ENCODE data around the gene C1QTNF8.
"Not testable (repeated sequence)": the region's sequence is repeated elsewhere in the genome, so short reads cannot be mapped to it uniquely, and the experiment has no call there.

C1QTNF8 gene

DNA sequence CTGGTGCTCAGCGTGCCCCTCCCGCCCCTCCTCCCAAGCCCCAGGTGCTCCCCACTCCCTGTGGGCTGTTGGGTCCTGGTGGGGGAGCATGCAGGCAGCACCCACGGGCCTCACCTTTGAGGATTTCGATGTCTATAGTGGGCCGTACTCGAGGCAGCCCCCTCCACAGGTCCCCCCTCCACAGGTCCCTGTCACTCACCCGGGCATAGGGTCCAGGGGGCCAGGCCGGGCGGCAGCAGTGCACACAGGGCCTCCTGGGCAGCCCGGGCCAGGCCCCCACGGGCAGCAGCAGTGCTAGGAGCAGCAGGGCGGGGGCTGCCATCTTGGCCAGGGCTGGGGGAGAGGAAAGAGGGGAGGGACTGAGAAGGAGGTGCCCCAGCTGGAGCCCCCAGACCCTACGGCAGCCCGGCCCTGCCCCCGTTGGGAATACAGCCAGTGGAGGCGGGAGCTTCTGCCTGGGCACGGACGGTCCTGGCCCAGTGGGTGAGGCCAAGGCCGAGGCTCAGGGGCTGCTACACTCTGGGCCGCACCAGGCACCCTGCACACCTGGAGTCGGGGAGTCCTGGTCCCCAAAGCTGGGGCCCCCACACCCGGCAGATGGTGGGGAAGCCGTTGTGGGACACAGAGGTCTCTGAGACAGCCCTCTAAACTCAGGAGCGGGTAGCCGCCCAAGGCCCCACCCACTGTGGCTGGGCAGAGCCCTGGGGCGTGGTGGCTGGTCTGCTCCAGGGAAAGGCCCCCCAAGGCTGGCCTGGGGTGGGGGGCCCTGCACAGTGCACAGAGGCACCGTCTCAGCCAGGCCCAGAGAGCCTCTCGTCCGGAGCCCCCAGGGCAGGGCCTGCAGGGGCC is 1.2 kb downstream of the C1QTNF8 start:
- peaks cover 40% of the 10 kb centered on the region for H3K27me3 ChIP-seq (ENCODE audit: insufficient read depth, poor library complexity, severe bottlenecking)
- H3K27ac ChIP-seq (replicated peaks) = no peak overlapping the region
- no peak overlapping the region for H3K4me3 ChIP-seq (replicated peaks; ENCODE audit: insufficient read depth, low read length)
- no peak for TF ChIP-seq GABPA (IDR thresholded peaks at IDR 0.05; ENCODE audit: low read depth)
- TF ChIP-seq, protein P1, sequence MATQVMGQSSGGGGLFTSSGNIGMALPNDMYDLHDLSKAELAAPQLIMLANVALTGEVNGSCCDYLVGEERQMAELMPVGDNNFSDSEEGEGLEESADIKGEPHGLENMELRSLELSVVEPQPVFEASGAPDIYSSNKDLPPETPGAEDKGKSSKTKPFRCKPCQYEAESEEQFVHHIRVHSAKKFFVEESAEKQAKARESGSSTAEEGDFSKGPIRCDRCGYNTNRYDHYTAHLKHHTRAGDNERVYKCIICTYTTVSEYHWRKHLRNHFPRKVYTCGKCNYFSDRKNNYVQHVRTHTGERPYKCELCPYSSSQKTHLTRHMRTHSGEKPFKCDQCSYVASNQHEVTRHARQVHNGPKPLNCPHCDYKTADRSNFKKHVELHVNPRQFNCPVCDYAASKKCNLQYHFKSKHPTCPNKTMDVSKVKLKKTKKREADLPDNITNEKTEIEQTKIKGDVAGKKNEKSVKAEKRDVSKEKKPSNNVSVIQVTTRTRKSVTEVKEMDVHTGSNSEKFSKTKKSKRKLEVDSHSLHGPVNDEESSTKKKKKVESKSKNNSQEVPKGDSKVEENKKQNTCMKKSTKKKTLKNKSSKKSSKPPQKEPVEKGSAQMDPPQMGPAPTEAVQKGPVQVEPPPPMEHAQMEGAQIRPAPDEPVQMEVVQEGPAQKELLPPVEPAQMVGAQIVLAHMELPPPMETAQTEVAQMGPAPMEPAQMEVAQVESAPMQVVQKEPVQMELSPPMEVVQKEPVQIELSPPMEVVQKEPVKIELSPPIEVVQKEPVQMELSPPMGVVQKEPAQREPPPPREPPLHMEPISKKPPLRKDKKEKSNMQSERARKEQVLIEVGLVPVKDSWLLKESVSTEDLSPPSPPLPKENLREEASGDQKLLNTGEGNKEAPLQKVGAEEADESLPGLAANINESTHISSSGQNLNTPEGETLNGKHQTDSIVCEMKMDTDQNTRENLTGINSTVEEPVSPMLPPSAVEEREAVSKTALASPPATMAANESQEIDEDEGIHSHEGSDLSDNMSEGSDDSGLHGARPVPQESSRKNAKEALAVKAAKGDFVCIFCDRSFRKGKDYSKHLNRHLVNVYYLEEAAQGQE (IDR thresholded peaks at IDR 0.05; ENCODE audit: insufficient replicate concordance, low read depth) = no peak
- no peak for TF ChIP-seq POLR2AphosphoS5 (IDR thresholded peaks at IDR 0.05; ENCODE audit: low read depth)
- no peak for TF ChIP-seq SPI1 (IDR thresholded peaks at IDR 0.05; ENCODE audit: borderline replicate concordance, low read depth)
- no peak for TF ChIP-seq CTCF (IDR thresholded peaks at IDR 0.05; ENCODE audit: insufficient read depth, low read length)
- no peak for DNase-seq (ENCODE audit: low read depth in 1 of 2, low spot score in 1 of 2)

GRCh38 chr16:1094124-1094479 is 1.9 kb downstream of the C1QTNF8 start:
- TF ChIP-seq CTCF (IDR thresholded peaks at IDR 0.05; ENCODE audit: insufficient read depth, low read length) (no peak), GABPA (IDR thresholded peaks at IDR 0.05; ENCODE audit: low read depth) (no peak), POLR2AphosphoS5 (IDR thresholded peaks at IDR 0.05; ENCODE audit: low read depth) (no peak), SPI1 (IDR thresholded peaks at IDR 0.05; ENCODE audit: borderline replicate concordance, low read depth) (no peak)
- TF ChIP-seq, protein P1 (IDR thresholded peaks at IDR 0.05; ENCODE audit: insufficient replicate concordance, low read depth) = no peak
- DNase-seq (ENCODE audit: low read depth in 1 of 2, low spot score in 1 of 2) = no peak
- H3K27me3 ChIP-seq (ENCODE audit: insufficient read depth, poor library complexity, severe bottlenecking) = peaks cover 32% of the 10 kb centered on the region

DNA sequence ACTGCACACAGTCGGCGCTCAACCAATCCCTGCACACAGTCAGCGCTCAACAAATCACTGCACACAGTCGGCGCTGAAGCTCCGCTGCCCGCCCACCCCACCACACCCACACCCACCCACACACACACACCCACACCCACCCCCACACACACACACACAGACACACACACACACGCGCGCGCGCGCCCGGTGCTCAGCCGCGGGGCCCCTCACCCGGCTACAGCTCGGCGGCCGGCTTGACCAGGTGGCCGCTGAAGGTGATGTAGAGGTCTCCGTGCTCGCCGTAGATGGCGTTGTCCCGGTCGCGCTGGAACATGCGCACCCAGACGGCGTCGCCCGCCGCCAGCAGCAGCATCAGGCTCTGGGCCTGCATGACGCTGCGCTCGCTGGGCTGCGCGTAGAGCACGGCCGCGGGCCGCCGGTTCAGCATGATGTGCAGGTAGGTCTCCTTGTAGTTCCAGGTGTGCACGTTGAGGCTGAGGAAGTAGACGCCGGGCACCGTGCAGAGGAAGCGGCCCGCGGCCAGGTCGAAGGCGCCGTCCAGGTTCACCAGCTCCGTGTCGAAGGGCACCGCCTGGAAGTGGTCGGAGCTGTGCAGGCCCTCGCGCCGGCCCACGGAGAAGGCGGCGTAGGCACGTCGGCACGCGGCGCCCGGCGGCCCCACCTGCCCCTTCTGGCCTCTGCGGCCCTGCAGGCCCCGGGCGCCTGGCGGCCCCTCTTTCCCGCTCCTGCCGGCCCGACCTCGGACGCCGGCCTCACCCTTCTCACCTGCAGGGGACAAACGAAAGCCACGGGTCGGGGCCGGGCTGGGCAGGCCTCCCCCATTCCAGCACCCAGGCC is 2.5 kb downstream of the C1QTNF8 start:
- H3K27ac ChIP-seq (replicated peaks) = no peak overlapping the region
- H3K4me3 ChIP-seq (replicated peaks; ENCODE audit: insufficient read depth, low read length) = no peak overlapping the region
- DNase-seq (ENCODE audit: low read depth in 1 of 2, low spot score in 1 of 2) = no peak
- no peak for TF ChIP-seq SPI1 (IDR thresholded peaks at IDR 0.05; ENCODE audit: borderline replicate concordance, low read depth)
- TF ChIP-seq CTCF (IDR thresholded peaks at IDR 0.05; ENCODE audit: insufficient read depth, low read length) = no peak
- no peak for TF ChIP-seq GABPA (IDR thresholded peaks at IDR 0.05; ENCODE audit: low read depth)
- TF ChIP-seq, protein P1 (IDR thresholded peaks at IDR 0.05; ENCODE audit: insufficient replicate concordance, low read depth) = no peak
- TF ChIP-seq POLR2AphosphoS5 (IDR thresholded peaks at IDR 0.05; ENCODE audit: low read depth) = no peak
- H3K27me3 ChIP-seq (ENCODE audit: insufficient read depth, poor library complexity, severe bottlenecking) = peaks cover 27% of the 10 kb centered on the region

More at GRCh38 chr16:1094124-1094479, 1.9 kb downstream of the C1QTNF8 start:
- no peak overlapping the region for H3K4me3 ChIP-seq (replicated peaks; ENCODE audit: insufficient read depth, low read length)
- no peak overlapping the region for H3K27ac ChIP-seq (replicated peaks)

- H3K27me3 ChIP-seq (ENCODE audit: insufficient read depth, poor library complexity, severe bottlenecking) = peaks cover 27% of the 10 kb centered on the region
- DNase-seq (ENCODE audit: low read depth in 1 of 2, low spot score in 1 of 2); H3K4me3 ChIP-seq (replicated peaks; ENCODE audit: insufficient read depth, low read length); H3K27ac ChIP-seq (replicated peaks): not testable (repeated sequence)
Observed at GRCh38 chr16:1092685-1093283, 3.3 kb downstream of the C1QTNF8 start.
